Aorta (tissue), 5 donors: Measurements from ENCODE around the gene SACS. TPM values are rescaled to one million over a fixed set of nuclear protein-coding genes. Genes with fewer than 3 reads are reported as not detected.
"Not testable (repeated sequence)": the region's sequence is repeated elsewhere in the genome, so short reads cannot be mapped to it uniquely, and the experiment has no call there.

Experiments used
- ATAC-seq: fragments of 200-7000 bp; cut with Tn5 transposase; one replicate; pipeline ENCODE4 v1.9.1; 2022; ENCODE audit warnings: moderate library complexity; ENCODE audit not compliant: low FRiP score
- DNase-seq, 2 donors: peaks; one replicate each; pipeline ENCODE4 v3.0.0-alpha.2; 2020
- H3K27ac ChIP-seq, 2 donors: one replicate each; pipeline ENCODE4 v1.5.1; 2013; ENCODE audit warnings: low read length in 2 of 2, mild to moderate bottlenecking in 2 of 2, moderate library complexity in 2 of 2, control low read depth in 1 of 2, inconsistent platforms in 1 of 2, low read depth in 1 of 2
- H3K27me3 ChIP-seq, 2 donors: one replicate each; pipeline ENCODE4 v1.6.1; 2013; ENCODE audit warnings: control low read depth in 1 of 2, low read length in 1 of 2, mild to moderate bottlenecking in 1 of 2, moderate library complexity in 1 of 2; ENCODE audit not compliant: insufficient read depth in 2 of 2, control insufficient read depth in 1 of 2
- H3K36me3 ChIP-seq, 2 donors: one replicate each; pipeline ENCODE4 v1.6.1; 2013; ENCODE audit warnings: control low read depth in 1 of 2, low read length in 1 of 2, mild to moderate bottlenecking in 1 of 2; ENCODE audit not compliant: insufficient read depth in 2 of 2, control insufficient read depth in 1 of 2
- H3K4me1 ChIP-seq, 2 donors: one replicate each; pipeline ENCODE4 v1.6.1; 2013; ENCODE audit warnings: low read length in 2 of 2, control low read depth in 1 of 2, mild to moderate bottlenecking in 1 of 2, moderate library complexity in 1 of 2; ENCODE audit not compliant: insufficient read depth in 2 of 2, control insufficient read depth in 1 of 2
- H3K4me3 ChIP-seq, 2 donors: one replicate each; pipeline ENCODE4 v1.5.1; 2013; ENCODE audit warnings: low read length in 2 of 2, control low read depth in 1 of 2, mild to moderate bottlenecking in 1 of 2
- H3K9me3 ChIP-seq: one replicate; pipeline ENCODE4 v1.6.1; 2013; ENCODE audit warnings: mild to moderate bottlenecking, low read length; ENCODE audit not compliant: control insufficient read depth
- WGBS, 2 donors: extraction: QIAGEN DNeasy Blood & Tissue Kit; methylation state at CpG; one replicate each; pipeline ENCODE4 v1.1.7; 2013; 5-methylcytosine and 5-hydroxymethylcytosine counted together
- intact Hi-C, 2 donors: fragments of 100-400 bp; cut with DNase I; formaldehyde crosslinking; loops; one replicate each; pipeline versions ENCODE4 v1.14.2 to v1.15.0; 2022
- polyA plus RNA-seq, 2 donors: library from polyadenylated mRNA; stranded (reverse); fragments of 200-250 nt; gene quantifications; one replicate each; pipeline ENCODE4 v1.2.3, GENCODE V29; 2013
- total RNA-seq, 2 donors: library from RNA; stranded (reverse); fragmentation: NEBNext Ultra II Directional; extraction: Animal tissue kit (Norgen Biotek cat#: 25700); gene quantifications; one replicate each; pipeline ENCODE4 v1.2.1, GENCODE V29; 2021
- donor health status: healthy with polysubstance abuse.
- donor health status: Bipolar disorder and iron deficiency.
- donor health status: DM: no; HTN: no; CAD: no.
- donor health status: DM: no; HTN: no; CAD: no.
- donor health status: DM: yes; HTN: yes; CAD: no.

The SACS gene
- total and polyA plus RNA-seq, 4 donors: 3.0 to 79.0 (median 26.2) TPM

DNA sequence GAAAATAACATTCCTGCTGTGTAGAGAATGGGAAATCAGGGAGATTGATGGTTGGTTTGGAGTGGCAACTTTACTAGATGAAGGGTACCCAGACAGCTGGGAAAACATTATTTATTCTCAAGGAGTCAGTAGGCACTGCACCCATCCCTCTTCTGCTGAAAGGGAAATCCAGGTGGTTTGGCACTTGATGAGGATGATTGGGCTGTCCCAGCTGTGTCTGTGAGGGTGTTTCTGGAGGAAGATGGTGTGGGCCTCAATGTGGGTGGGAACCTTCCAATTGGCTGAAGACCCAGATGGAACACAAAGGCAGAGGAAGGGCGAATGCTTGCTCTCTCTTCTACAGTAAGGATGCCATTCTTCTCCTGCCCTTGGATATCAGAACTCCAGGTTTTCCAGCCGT, 10.4 kb upstream of the SACS start:
- H3K36me3 ChIP-seq: no peaks in the 10 kb centered on the region
- DNase-seq (no peak), ATAC-seq (no peak)
- H3K27me3 ChIP-seq: no peaks in the 10 kb centered on the region
- H3K4me1 ChIP-seq: no peaks in the 10 kb centered on the region
- H3K27ac ChIP-seq: no peak overlapping the region
- H3K9me3 ChIP-seq: no peaks in the 10 kb centered on the region
- intact Hi-C loops: no loop called here
- H3K4me3 ChIP-seq: no peak overlapping the region
- 84 to 87% methylated on average over 2 of the region's 2 CpGs for WGBS, 2 donors

DNA sequence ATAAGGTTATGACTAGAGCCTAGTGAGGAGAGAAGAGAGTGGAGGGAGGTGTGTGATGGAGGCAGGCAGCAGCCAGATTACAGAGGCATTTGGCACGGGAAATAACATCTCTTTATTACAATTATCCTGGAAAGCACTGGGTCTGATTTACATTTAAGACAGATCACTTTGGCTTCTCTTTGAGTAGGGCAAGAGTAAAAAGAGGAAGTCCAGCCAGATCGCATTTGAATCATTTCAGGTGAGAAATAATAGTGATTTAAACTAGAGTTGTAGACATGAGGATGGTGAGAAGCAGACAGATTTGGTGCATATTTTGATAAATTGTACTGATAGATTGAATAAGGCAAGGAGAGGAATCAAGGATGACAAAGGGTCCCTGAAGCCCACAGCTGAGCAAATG, 9.6 kb upstream of the SACS start:
- ATAC-seq (no peak), DNase-seq (no peak)
- Histone ChIP-seq H3K4me3 (no peak overlapping the region), H3K27me3 (no peaks in the 10 kb centered on the region), H3K4me1 (no peaks in the 10 kb centered on the region), H3K36me3 (no peaks in the 10 kb centered on the region), H3K9me3 (no peaks in the 10 kb centered on the region), H3K27ac (no peak overlapping the region)
- intact Hi-C loops: no loop called here
- 83 to 87% methylated on average over 2 of the region's 2 CpGs for WGBS, 2 donors

DNA sequence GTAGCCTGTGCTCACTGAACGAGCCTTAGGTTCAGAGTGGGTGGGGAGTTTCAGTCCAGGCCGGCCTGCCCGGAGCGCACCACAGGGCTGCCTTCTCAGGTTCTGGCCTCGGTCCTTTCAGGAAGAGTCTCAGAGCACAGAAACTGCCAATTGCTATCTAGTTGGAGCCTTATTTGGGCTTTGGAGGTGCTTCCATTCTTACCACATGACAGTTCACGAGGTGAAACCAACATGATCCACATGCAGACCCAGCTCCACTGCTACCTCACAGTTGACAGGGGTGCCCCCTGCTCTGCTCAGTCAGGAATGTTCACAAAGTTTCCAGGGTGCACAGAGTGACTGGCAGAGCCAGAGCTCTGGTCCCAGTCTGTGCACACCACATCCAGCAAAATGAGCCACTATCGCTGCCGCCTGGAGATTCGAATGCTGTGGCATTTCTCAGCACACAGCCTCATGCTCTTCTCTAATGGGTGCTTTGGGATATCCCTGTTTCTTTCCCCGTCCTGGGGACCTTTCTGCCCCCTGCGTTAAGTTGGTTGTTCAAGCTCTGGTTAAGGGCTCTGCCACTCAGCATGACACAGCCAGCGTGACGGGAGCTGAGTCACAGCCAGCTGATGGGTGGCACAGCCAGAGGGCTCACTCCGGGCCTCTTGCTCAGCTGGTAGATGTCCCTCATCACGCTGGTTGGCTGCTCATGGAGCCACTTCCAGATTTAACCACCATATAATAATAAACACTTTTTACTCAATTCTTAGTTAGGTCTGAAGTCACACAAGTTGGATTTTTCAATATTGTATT, 7.5 kb upstream of the SACS start:
- no peak overlapping the region for H3K27ac ChIP-seq
- 93% methylated on average over 15 of the region's 15 CpGs for WGBS, 2 donors
- no peak for ATAC-seq

DNA sequence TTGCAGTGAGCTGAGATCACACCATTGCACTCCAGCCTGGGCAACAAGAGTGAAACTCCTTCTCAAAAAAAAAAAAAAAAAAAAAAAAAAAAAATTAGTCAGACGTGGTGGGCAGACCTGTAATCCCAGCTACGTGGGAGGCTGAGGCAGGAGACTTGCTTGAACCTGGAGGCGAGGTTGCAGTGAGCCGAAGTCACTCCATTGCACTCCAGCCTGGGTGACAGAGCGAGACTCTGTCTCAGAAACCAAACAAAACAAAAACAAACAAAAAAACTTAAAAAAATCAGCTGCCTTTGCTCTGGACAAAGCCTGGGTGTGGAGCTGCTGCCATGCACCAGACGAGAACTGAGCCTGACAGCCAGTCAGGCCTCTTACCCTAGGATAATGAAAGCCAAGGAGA, 6.8 kb upstream of the SACS start:
- H3K9me3 ChIP-seq, H3K27ac ChIP-seq, ATAC-seq, H3K36me3 ChIP-seq, intact Hi-C loops, H3K4me3 ChIP-seq, DNase-seq, H3K4me1 ChIP-seq, H3K27me3 ChIP-seq: not testable (repeated sequence)
- 89 to 91% methylated on average over 6 of the region's 6 CpGs for WGBS, 2 donors

More for the DNA sequence above, 7.5 kb upstream of the SACS start:
- Histone ChIP-seq H3K36me3 (no peaks in the 10 kb centered on the region), H3K4me1 (no peaks in the 10 kb centered on the region), H3K27me3 (no peaks in the 10 kb centered on the region), H3K4me3 (no peak overlapping the region), H3K9me3 (no peaks in the 10 kb centered on the region)
- DNase-seq: no peak
- intact Hi-C loops: no loop called here

DNA sequence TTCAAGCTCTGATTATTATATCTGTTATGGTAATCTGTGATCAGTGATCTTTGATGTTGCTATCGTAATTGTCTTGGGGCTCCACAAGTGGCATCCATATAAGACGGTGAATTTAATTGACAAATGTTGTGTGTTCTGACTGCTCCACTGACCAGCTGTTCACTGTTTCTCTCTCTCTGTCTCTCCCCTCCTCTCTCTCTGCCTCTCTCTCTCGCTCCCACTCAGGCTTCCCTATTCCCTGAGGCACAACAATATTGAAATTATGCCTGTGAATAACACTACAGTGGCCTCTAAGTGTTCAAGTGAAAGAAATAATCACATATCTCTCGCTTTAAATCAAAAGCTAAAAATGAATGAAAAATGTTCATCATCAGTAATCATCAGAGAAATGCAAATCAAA, 4.4 kb upstream of the SACS start:
- Histone ChIP-seq H3K27ac (no peak overlapping the region), H3K4me1 (no peaks in the 10 kb centered on the region), H3K36me3 (no peaks in the 10 kb centered on the region), H3K4me3 (no peak overlapping the region), H3K27me3 (no peaks in the 10 kb centered on the region), H3K9me3 (no peaks in the 10 kb centered on the region)
- ATAC-seq (no peak), DNase-seq (no peak)
- 96 to 98% methylated on average over 4 of the region's 4 CpGs for WGBS, 2 donors
- intact Hi-C loops: no loop called here

DNA sequence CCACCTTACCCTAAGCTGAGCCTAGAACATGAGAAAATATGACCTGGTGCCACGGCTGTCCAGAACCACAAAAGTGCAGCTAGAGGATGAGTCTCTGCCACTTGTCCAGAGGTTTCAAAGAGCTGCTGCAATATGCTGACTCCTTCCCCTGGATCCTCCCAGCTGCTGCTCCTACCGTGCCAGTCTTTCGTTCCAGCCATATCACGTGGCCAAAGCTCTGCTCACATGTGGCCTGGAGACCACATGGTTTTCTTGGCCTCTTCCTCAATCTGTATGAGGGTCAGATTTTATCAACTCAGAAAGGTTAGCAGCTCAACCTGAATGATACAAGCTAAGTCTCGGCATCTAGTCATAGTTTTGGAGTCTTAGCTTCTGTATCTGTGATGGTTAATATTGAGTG, 3.2 kb upstream of the SACS start:
- ATAC-seq: no peak
- WGBS, 2 donors: 94 to 95% methylated on average over 5 of the region's 5 CpGs
- no peak overlapping the region for H3K4me3 ChIP-seq

DNA sequence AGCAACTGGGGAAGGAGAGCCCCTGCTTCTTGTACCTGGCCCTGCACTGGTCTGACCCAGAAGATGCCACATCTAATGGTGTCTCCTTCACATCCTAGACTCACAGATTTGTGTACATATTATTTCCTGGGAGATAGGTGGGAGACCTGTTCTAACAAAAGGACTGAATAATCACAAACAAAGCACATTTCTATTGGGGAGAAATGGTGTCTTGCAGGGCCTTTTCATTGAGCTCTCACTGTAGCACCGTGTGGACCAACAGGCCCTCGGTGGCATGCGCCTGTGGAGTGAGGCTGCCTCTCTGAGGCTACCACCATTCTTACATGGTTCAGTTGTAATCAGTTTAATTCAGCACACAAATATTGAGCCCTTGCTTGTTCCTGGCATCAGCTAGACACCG, 989 bp upstream of the SACS start:
- no peaks in the 10 kb centered on the region for H3K4me1 ChIP-seq
- DNase-seq (no peak), ATAC-seq (no peak)
- no peaks in the 10 kb centered on the region for H3K36me3 ChIP-seq
- H3K4me3 ChIP-seq: no peak overlapping the region
- intact Hi-C loops: no loop called here
- no peaks in the 10 kb centered on the region for H3K9me3 ChIP-seq
- no peaks in the 10 kb centered on the region for H3K27me3 ChIP-seq
- no peak overlapping the region for H3K27ac ChIP-seq
- 86 to 89% methylated on average over 4 of the region's 4 CpGs for WGBS, 2 donors

More for the DNA sequence above, 3.2 kb upstream of the SACS start:
- DNase-seq: no peak
- no peaks in the 10 kb centered on the region for H3K36me3 ChIP-seq
- H3K27me3 ChIP-seq: no peaks in the 10 kb centered on the region
- H3K4me1 ChIP-seq: no peaks in the 10 kb centered on the region
- H3K27ac ChIP-seq: no peak overlapping the region
- intact Hi-C loops: no loop called here
- no peaks in the 10 kb centered on the region for H3K9me3 ChIP-seq

DNA sequence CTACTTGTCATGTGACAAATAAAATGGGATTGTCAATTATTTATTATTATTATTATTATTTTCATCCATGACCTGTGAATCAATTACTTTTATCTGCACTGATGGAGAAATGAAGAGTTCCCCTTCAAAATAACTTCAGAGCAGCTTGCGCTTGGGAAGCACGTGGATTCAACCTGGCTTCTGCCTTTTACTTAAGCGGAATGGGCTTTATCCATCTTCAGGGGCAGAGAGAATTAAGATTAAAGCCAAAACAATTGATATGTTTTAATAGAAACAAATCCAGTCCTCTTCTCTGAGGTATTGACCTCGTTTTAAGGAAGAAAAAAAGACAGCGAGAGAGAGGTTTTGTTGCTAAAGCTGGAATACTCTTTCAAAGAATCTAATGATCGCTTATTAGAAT, 876 bp downstream of the SACS start:
- ATAC-seq (no peak), DNase-seq (no peak)
- 13 to 16% methylated on average over 6 of the region's 6 CpGs for WGBS, 2 donors
- no peaks in the 10 kb centered on the region for H3K9me3 ChIP-seq
- no peaks in the 10 kb centered on the region for H3K36me3 ChIP-seq
- H3K4me3 ChIP-seq: peak overlapping the region; percentile 98
- H3K27me3 ChIP-seq: no peaks in the 10 kb centered on the region
- no peaks in the 10 kb centered on the region for H3K4me1 ChIP-seq
- H3K27ac ChIP-seq: no peak overlapping the region
- intact Hi-C loops: loop anchor here in 1 of 2 donors (2.0 kb wide), 1 partner anchor 58 kb away; no protein-coding TSS in a partner anchor

DNA sequence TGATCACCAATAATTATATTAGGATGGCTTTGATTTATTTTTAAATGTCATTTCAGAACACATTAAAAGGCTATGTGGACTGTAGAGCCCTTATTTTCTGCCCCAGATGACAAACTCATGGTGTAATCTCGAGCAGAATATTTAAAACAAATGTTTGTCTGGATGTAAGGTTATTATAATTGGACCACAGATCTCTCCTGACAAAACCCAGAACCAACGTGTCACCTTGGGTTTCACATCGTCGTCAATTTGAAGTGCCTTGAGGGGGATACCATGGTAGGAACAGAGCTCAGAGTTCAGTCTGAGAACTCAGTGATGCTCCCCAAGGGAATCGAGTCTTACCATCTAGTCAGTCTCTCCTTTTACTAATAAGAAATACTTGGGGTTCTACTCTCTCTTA, 2.8 kb downstream of the SACS start:
- ATAC-seq (no peak), DNase-seq (no peak)
- no peaks in the 10 kb centered on the region for H3K4me1 ChIP-seq
- no peaks in the 10 kb centered on the region for H3K9me3 ChIP-seq
- no peaks in the 10 kb centered on the region for H3K36me3 ChIP-seq
- WGBS, 2 donors: 22 to 27% methylated on average over 5 of the region's 5 CpGs
- H3K27me3 ChIP-seq: no peaks in the 10 kb centered on the region
- intact Hi-C loops: no loop called here
- H3K27ac ChIP-seq: no peak overlapping the region
- no peak overlapping the region for H3K4me3 ChIP-seq
